Uterus (tissue), 4 donors: Measurements from ENCODE around the gene GAA. TPM values are rescaled to one million over a fixed set of nuclear protein-coding genes. Genes with fewer than 3 reads are reported as not detected.

Source experiments
- DNase-seq, 2 donors: peaks; one replicate each; pipeline ENCODE4 v3.0.0-alpha.2; 2019 to 2020
- H3K27ac ChIP-seq, 2 donors: fragments of 200-600 bp; sonication (generic); 1 replicate in 1 of 2; 2 replicates in 1 of 2; pipeline ENCODE4 v1.5.1; 2016 to 2018
- H3K27me3 ChIP-seq, 2 donors: fragments of 200-600 bp; sonication (generic); one replicate each; pipeline ENCODE4 v1.5.1; 2018 to 2019; ENCODE audit warnings: control low read depth in 1 of 2
- H3K36me3 ChIP-seq, 2 donors: fragments of 200-600 bp; sonication (generic); one replicate each; pipeline ENCODE4 v1.5.1; 2019; ENCODE audit warnings: control low read depth in 1 of 2
- H3K4me1 ChIP-seq, 2 donors: fragments of 200-600 bp; sonication (generic); one replicate each; pipeline ENCODE4 v1.5.1; 2018 to 2019; ENCODE audit warnings: control low read depth in 1 of 2
- H3K4me3 ChIP-seq, 2 donors: fragments of 200-600 bp; sonication (generic); 1 replicate in 1 of 2; 2 replicates in 1 of 2; pipeline ENCODE4 v1.5.1; 2018 to 2019; ENCODE audit warnings: mild to moderate bottlenecking in 1 of 2
- H3K9me3 ChIP-seq, 2 donors: fragments of 200-600 bp; sonication (generic); one replicate each; pipeline ENCODE4 v1.5.1; 2019; ENCODE audit warnings: control low read depth in 1 of 2
- CTCF ChIP-seq, 4 experiments: fragments of 200-600 bp in 2 of 4; fragments of 450-650 bp in 2 of 4; sonication (generic) in 2 of 4; IDR thresholded peaks; one replicate each; pipeline ENCODE4 v1.5.1; 2016 to 2019; ENCODE audit warnings: antibody characterized with exemption in 4 of 4, mild to moderate bottlenecking in 2 of 4, moderate library complexity in 1 of 4
- POLR2A ChIP-seq, 2 donors: fragments of 450-650 bp; IDR thresholded peaks; one replicate each; pipeline ENCODE4 v1.6.1; 2016; ENCODE audit warnings: antibody characterized with exemption in 2 of 2, mild to moderate bottlenecking in 1 of 2, moderate library complexity in 1 of 2
- intact Hi-C: fragments of 100-400 bp; cut with DNase I; formaldehyde crosslinking; loops from one replicate; pipeline ENCODE4 v1.15.1; 2023; ENCODE audit warnings: low total_unique reads
- total RNA-seq, 4 donors: library from RNA; depleted of rRNA in 3 of 4; stranded (reverse); fragments of >200 nt in 3 of 4; gene quantifications; one replicate each; pipeline versions ENCODE4 v1.1.0 to v1.2.4, GENCODE V29; 2014 to 2023
- donor health status: DM: yes; HTN: yes; CAD: no.

Gene GAA
- total RNA-seq, 4 donors from 2014 or later = 23.1 to 48.3 (median 35.6) TPM

DNA sequence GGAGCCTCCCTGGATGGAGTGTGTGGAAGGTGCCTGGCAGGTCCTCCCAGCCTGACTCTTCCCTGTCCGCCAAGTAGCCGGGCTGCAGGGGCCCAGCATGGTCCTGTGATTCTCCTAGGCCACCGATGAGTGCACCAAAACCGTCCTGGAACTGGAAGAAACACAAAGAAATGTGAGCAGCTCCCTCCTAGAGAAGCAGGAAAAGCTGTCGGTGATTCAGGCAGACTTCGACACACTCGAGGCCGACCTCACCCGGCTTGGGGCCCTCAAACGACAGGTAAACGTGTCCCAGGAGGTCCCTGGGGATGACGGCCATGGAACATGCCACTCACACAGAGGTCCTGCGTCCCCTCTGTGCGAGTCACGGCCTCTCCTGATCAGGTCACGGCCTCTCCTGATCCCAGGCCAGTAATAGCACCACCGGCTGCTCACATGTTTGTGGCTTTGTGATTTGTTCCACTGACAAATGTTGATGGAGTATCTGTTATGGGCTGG lies 4.2 kb upstream of the GAA start:
- TF ChIP-seq POLR2A (IDR thresholded peaks at IDR 0.05) (no peak), CTCF (IDR thresholded peaks at IDR 0.05) (no peak)
- no peak for DNase-seq
- no peaks in the 10 kb centered on the region for H3K27me3 ChIP-seq
- H3K4me1 ChIP-seq = no peaks in the 10 kb centered on the region
- H3K4me3 ChIP-seq = no peak overlapping the region
- intact Hi-C loops = no loop called here
- no peak overlapping the region for H3K27ac ChIP-seq
- no peaks in the 10 kb centered on the region for H3K36me3 ChIP-seq
- H3K9me3 ChIP-seq = no peaks in the 10 kb centered on the region

GRCh38 chr17:80097844-80098691 lies 3.3 kb upstream of the GAA start:
- no peak overlapping the region for H3K27ac ChIP-seq
- no peak for TF ChIP-seq POLR2A (IDR thresholded peaks at IDR 0.05)
- TF ChIP-seq CTCF (IDR thresholded peaks at IDR 0.05) = no peak
- no peak for DNase-seq
- no peaks in the 10 kb centered on the region for H3K9me3 ChIP-seq
- H3K4me3 ChIP-seq = no peak overlapping the region
- no peaks in the 10 kb centered on the region for H3K36me3 ChIP-seq
- H3K27me3 ChIP-seq = no peaks in the 10 kb centered on the region
- H3K4me1 ChIP-seq = no peaks in the 10 kb centered on the region
- intact Hi-C loops = no loop called here

- H3K4me1 ChIP-seq = no peaks in the 10 kb centered on the region
- H3K9me3 ChIP-seq = no peaks in the 10 kb centered on the region
- intact Hi-C loops = no loop called here
- H3K36me3 ChIP-seq = no peaks in the 10 kb centered on the region
- DNase-seq = no peak
- no peak overlapping the region for H3K27ac ChIP-seq
- TF ChIP-seq CTCF (IDR thresholded peaks at IDR 0.05) (no peak), POLR2A (IDR thresholded peaks at IDR 0.05) (no peak)
- no peaks in the 10 kb centered on the region for H3K27me3 ChIP-seq
- H3K4me3 ChIP-seq = no peak overlapping the region
Observed at GRCh38 chr17:80099291-80100034, 1.9 kb upstream of the GAA start.

GRCh38 chr17:80100035-80100323 lies 1.4 kb upstream of the GAA start:
- no peak for DNase-seq
- H3K27me3 ChIP-seq = no peaks in the 10 kb centered on the region

More at GRCh38 chr17:80100035-80100323, 1.4 kb upstream of the GAA start:
- Histone ChIP-seq H3K36me3 (no peaks in the 10 kb centered on the region), H3K27ac (peak overlapping the region in 1 of 2 donors; percentile 94), H3K9me3 (no peaks in the 10 kb centered on the region), H3K4me3 (no peak overlapping the region), H3K4me1 (no peaks in the 10 kb centered on the region)
- TF ChIP-seq POLR2A (IDR thresholded peaks at IDR 0.05) (no peak), CTCF (IDR thresholded peaks at IDR 0.05) (no peak)
- intact Hi-C loops = no loop called here
